Smooth muscle cell (in vitro differentiated cells): ENCODE results near the gene RCE1. TPM values are rescaled to one million over a fixed set of nuclear protein-coding genes. Genes with fewer than 3 reads are reported as not detected.

Source experiments
- DNase-seq: peaks from one replicate; lab custom pipeline; 2025; ENCODE audit not compliant: unreplicated experiment; lab: John Stamatoyannopoulos, UW
- H2AFZ ChIP-seq: fragments of 200-600 bp; sonication (generic); 2 replicates; pipeline ENCODE4 v1.6.0; 2016; ENCODE audit warnings: antibody characterized with exemption, low read depth, mild to moderate bottlenecking
- H3F3A ChIP-seq: fragments of 200-600 bp; sonication (generic); 2 replicates; pipeline ENCODE4 v1.6.0; 2017; ENCODE audit warnings: antibody characterized with exemption, low read depth
- H3K27ac ChIP-seq: fragments of 200-600 bp; sonication (generic); 2 replicates; pipeline ENCODE4 v1.5.1; 2016; ENCODE audit warnings: low read depth, mild to moderate bottlenecking
- H3K27me3 ChIP-seq: fragments of 200-600 bp; sonication (generic); 2 replicates; pipeline ENCODE4 v1.6.1; 2016; ENCODE audit warnings: low read depth, mild to moderate bottlenecking
- H3K36me3 ChIP-seq: fragments of 200-600 bp; sonication (generic); 2 replicates; pipeline ENCODE4 v1.5.1; 2016; ENCODE audit warnings: low read depth
- H3K4me1 ChIP-seq: fragments of 200-600 bp; sonication (generic); 2 replicates; pipeline ENCODE4 v1.5.1; 2016; ENCODE audit warnings: low read depth
- H3K4me2 ChIP-seq: fragments of 200-600 bp; sonication (generic); 2 replicates; pipeline ENCODE4 v1.6.0; 2016; ENCODE audit warnings: mild to moderate bottlenecking
- H3K4me3 ChIP-seq: fragments of 200-600 bp; sonication (generic); 2 replicates; pipeline ENCODE4 v1.5.1; 2016; ENCODE audit warnings: mild to moderate bottlenecking
- H3K79me2 ChIP-seq: fragments of 200-600 bp; sonication (generic); 2 replicates; pipeline ENCODE4 v1.6.0; 2016; ENCODE audit warnings: low read depth, mild to moderate bottlenecking
- H3K9ac ChIP-seq: fragments of 200-600 bp; sonication (generic); 2 replicates; pipeline ENCODE4 v1.6.0; 2016; ENCODE audit warnings: low read depth
- H3K9me3 ChIP-seq: fragments of 200-600 bp; sonication (generic); replicated peaks from 2 replicates; pipeline ENCODE4 v1.5.1; 2016; ENCODE audit warnings: low read depth
- H4K20me1 ChIP-seq: fragments of 200-600 bp; sonication (generic); 2 replicates; pipeline ENCODE4 v1.6.0; 2016; ENCODE audit warnings: low read depth
- CTCF ChIP-seq: fragments of 200-600 bp; sonication (generic); IDR thresholded peaks from 2 replicates; pipeline ENCODE4 v1.5.1; 2017; ENCODE audit warnings: borderline replicate concordance, mild to moderate bottlenecking, antibody characterized with exemption; ENCODE audit not compliant: insufficient read depth, poor library complexity, severe bottlenecking
- WGBS: methylation state at CpG from one replicate; pipeline ENCODE4 v1.1.7; 2016; ENCODE audit warnings: low lambda C conversion rate; 5-methylcytosine and 5-hydroxymethylcytosine counted together
- polyA plus RNA-seq: library from polyadenylated mRNA; unstranded; fragments of >200 nt; fragmentation: Nextera tagmentation; extraction: Ambion mirVana; gene quantifications from 2 replicates; pipeline ENCODE4 v1.2.1, GENCODE V29; 2016
- total RNA-seq: library from RNA; depleted of rRNA; stranded (reverse); fragments of >200 nt; gene quantifications from 2 replicates; pipeline ENCODE4 v1.2.3, GENCODE V29; 2014

Gene RCE1
- total and polyA plus RNA-seq, 2 experiments from 2014 or later = 25.2 to 33.5 TPM

DNA sequence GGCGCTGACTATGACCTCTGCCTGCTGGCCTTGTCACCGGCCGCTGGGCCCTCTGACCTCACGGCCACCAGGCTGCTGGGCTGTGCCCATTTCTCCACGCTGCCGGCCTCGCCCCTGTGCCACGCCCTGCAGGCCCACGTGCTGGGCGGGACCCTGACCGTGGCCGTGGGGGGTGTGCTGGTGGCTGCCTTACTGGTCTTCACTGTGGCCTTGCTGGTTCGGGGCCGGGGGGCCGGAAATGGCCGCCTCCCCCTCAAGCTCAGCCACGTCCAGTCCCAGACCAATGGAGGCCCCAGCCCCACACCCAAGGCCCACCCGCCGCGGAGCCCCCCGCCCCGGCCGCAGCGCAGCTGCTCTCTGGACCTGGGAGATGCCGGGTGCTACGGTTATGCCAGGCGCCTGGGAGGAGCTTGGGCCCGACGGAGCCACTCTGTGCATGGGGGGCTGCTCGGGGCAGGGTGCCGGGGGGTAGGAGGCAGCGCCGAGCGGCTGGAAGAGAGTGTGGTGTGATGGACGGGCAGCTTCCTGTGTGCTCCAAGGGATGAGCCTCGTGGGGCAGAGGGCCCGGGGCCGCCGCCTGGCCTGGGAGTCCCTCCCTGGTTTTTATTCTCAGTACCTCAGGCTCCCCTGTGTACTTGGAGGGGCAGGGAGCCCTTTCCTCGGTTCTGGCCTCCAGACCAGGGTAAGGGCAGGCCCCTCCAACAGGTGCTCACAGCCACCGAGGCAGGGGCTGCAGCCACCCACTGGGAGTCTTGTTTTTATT lies 16.6 kb downstream of the RCE1 start:
- Histone ChIP-seq H3K27ac (no peak overlapping the region), H3K79me2 (peaks cover 3% of the 10 kb centered on the region), H3K4me3 (no peak overlapping the region), H3K36me3 (no peaks in the 10 kb centered on the region), H4K20me1 (no peaks in the 10 kb centered on the region), H3F3A (peaks cover 5% of the 10 kb centered on the region), H3K9ac (no peak overlapping the region), H2AFZ (no peak overlapping the region), H3K4me2 (no peak overlapping the region), H3K27me3 (no peaks in the 10 kb centered on the region), H3K9me3 (no peaks in the 10 kb centered on the region), H3K4me1 (peaks cover 8% of the 10 kb centered on the region)
- no peak for DNase-seq
- WGBS = 94% methylated on average over 28 of the region's 41 CpGs
- no peak for TF ChIP-seq CTCF

DNA sequence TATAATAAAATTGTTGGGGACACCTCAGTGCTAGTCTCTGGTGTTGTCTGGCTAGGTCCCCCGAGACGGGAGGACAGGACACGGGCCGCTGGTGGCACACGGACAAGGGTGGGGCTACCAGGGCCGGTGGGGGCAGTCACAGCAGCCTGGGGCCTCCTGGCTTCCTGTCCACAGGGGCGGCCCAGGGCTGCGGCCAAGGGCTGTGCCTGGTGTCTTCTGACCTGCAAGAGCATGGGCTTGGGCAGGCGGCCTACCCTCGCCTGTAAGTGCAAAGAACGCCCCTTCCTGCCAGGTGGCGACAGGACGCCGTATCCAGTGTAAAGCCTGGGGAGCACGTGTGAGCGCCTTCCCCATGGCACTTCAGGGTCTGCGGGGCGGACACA lies 17.2 kb downstream of the RCE1 start:
- peaks cover 4% of the 10 kb centered on the region for H3F3A ChIP-seq
- H3K4me2 ChIP-seq = no peak overlapping the region
- H3K9me3 ChIP-seq = no peaks in the 10 kb centered on the region
- H3K36me3 ChIP-seq = no peaks in the 10 kb centered on the region
- peaks cover 3% of the 10 kb centered on the region for H3K79me2 ChIP-seq
- H3K9ac ChIP-seq = no peak overlapping the region
- WGBS = 93% methylated on average over 18 of the region's 18 CpGs
- no peak for TF ChIP-seq CTCF
- no peak overlapping the region for H3K4me3 ChIP-seq
- no peak overlapping the region for H2AFZ ChIP-seq
- no peak overlapping the region for H3K27ac ChIP-seq
- no peaks in the 10 kb centered on the region for H4K20me1 ChIP-seq
- H3K4me1 ChIP-seq = peaks cover 6% of the 10 kb centered on the region
- no peak for DNase-seq
- H3K27me3 ChIP-seq = no peaks in the 10 kb centered on the region

DNA sequence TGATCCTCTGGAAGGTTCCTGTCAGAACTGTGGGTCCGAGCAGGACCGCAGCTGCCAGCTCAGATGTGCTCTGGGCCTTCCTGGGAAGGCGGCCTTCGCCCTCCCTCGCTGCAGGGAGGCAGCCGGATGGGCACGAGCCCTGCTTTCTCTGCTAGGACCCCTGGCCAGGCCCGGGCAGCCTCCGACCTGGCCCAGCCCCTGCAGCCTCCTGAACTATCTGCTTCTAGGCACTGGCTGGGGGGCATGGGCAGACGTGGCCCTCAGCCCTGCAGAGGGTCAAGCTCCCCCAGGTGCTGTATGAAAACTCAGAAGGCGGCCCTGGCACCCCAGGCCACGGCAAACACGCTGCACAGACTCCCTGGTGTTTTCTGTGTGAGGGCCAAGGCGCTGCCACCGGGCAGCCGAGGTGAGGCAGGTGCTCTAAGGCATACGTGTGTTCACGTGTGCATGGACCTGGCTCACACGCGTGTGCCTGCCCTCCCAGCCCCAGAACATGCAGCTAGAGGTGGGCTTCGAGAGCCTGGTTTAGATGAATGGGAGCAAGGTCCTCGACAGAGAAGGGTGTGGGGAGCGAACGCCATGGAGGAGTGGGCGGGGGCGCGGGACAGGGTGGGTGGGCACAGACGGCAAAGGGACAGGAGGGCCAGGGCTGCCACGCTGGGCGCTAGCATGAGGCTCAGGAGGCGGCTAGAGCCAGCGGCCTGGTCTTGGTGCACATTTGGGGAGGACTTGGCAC lies 18.0 kb downstream of the RCE1 start:
- no peaks in the 10 kb centered on the region for H3F3A ChIP-seq
- no peak overlapping the region for H2AFZ ChIP-seq
- H3K27ac ChIP-seq = no peak overlapping the region
- no peaks in the 10 kb centered on the region for H3K4me1 ChIP-seq
- H3K4me3 ChIP-seq = no peak overlapping the region
- no peaks in the 10 kb centered on the region for H3K27me3 ChIP-seq
- no peaks in the 10 kb centered on the region for H4K20me1 ChIP-seq
- WGBS = 95% methylated on average over 22 of the region's 32 CpGs
- no peak overlapping the region for H3K9ac ChIP-seq
- no peak for TF ChIP-seq CTCF
- DNase-seq = no peak
- H3K36me3 ChIP-seq = no peaks in the 10 kb centered on the region
- H3K9me3 ChIP-seq = no peaks in the 10 kb centered on the region
- peaks cover 3% of the 10 kb centered on the region for H3K79me2 ChIP-seq
- H3K4me2 ChIP-seq = no peak overlapping the region
